Activated T-helper 1 cell treated with anti-CD3 and anti-CD28 coated beads, Interleukin-12 subunit alpha, Interleukin-12 subunit beta, Interleukin-2, Interleukin-4 antibody, amounts not matched to agents 30 ng/mL and 10 ng/mL and 1 ng/mL, durations not matched to agents 14 hours and 24 hours and 36 hours (primary cell): ENCODE results near the gene COL8A2. TPM values are rescaled to one million over a fixed set of nuclear protein-coding genes. Genes with fewer than 3 reads are reported as not detected.

Experiments used
- DNase-seq: peaks from one replicate; pipeline ENCODE4 v3.0.0; 2021; ENCODE audit warnings: low spot score
- H3K27ac Mint-ChIP-seq: one replicate; pipeline ENCODE4 v1.8.0; 2021; ENCODE audit warnings: mild to moderate bottlenecking, mixed read lengths
- H3K27me3 Mint-ChIP-seq: one replicate; pipeline ENCODE4 v1.8.0; 2022; ENCODE audit warnings: mild to moderate bottlenecking, moderate library complexity, mixed read lengths; ENCODE audit not compliant: insufficient read depth
- H3K36me3 Mint-ChIP-seq: one replicate; pipeline ENCODE4 v1.8.0; 2021; ENCODE audit warnings: low read depth, mixed read lengths
- H3K4me1 Mint-ChIP-seq: one replicate; pipeline ENCODE4 v1.8.0; 2021; ENCODE audit warnings: low read depth, mixed read lengths
- H3K4me3 Mint-ChIP-seq: one replicate; pipeline ENCODE4 v1.8.0; 2021; ENCODE audit warnings: mild to moderate bottlenecking, moderate library complexity, mixed read lengths
- H3K9me3 Mint-ChIP-seq: one replicate; pipeline ENCODE4 v1.8.0; 2021; ENCODE audit warnings: mixed read lengths
- intact Hi-C: fragments of 100-400 bp; cut with micrococcal nuclease; formaldehyde crosslinking; loops from one replicate; pipeline ENCODE4 v1.15.1; 2024
- total RNA-seq: library from RNA; stranded (reverse); gene quantifications from 2 replicates; pipeline ENCODE4 v1.2.3, GENCODE V29; 2022

Gene COL8A2
- total RNA-seq, 1 donor from 2014 or later, result 0.08 TPM

GRCh38 chr1:36068866-36069265 lies 56.2 kb downstream of the COL8A2 start:
- Mint-ChIP-seq H3K9me3 (no peaks in the 10 kb centered on the region), H3K4me1 (no peaks in the 10 kb centered on the region), H3K27me3 (no peaks in the 10 kb centered on the region), H3K36me3 (no peaks in the 10 kb centered on the region), H3K27ac (no peak overlapping the region), H3K4me3 (no peak overlapping the region)
- intact Hi-C loops, result no loop called here
- DNase-seq, result no peak

GRCh38 chr1:36067871-36068270 lies 57.2 kb downstream of the COL8A2 start:
- H3K4me3 Mint-ChIP-seq, result no peak overlapping the region
- intact Hi-C loops, result no loop called here
- no peaks in the 10 kb centered on the region for H3K9me3 Mint-ChIP-seq
- DNase-seq, result no peak
- no peaks in the 10 kb centered on the region for H3K27me3 Mint-ChIP-seq
- H3K36me3 Mint-ChIP-seq, result no peaks in the 10 kb centered on the region
- no peaks in the 10 kb centered on the region for H3K4me1 Mint-ChIP-seq
- no peak overlapping the region for H3K27ac Mint-ChIP-seq

GRCh38 chr1:36062315-36062714 lies 62.7 kb downstream of the COL8A2 start:
- Mint-ChIP-seq H3K4me1 (no peaks in the 10 kb centered on the region), H3K27me3 (no peaks in the 10 kb centered on the region), H3K36me3 (no peaks in the 10 kb centered on the region), H3K27ac (no peak overlapping the region), H3K9me3 (no peaks in the 10 kb centered on the region), H3K4me3 (no peak overlapping the region)
- intact Hi-C loops, result no loop called here
- no peak for DNase-seq

- H3K27ac Mint-ChIP-seq, result no peak overlapping the region
- peaks cover 7% of the 10 kb centered on the region for H3K36me3 Mint-ChIP-seq
These were observed 69.3 kb downstream of the COL8A2 start for GRCh38 chr1:36055706-36056105.

GRCh38 chr1:36053978-36054377 lies 71.0 kb downstream of the COL8A2 start:
- Mint-ChIP-seq H3K4me1 (no peaks in the 10 kb centered on the region), H3K4me3 (no peak overlapping the region), H3K36me3 (peaks cover 12% of the 10 kb centered on the region), H3K9me3 (no peaks in the 10 kb centered on the region), H3K27ac (no peak overlapping the region), H3K27me3 (no peaks in the 10 kb centered on the region)
- DNase-seq, result no peak
- intact Hi-C loops, result no loop called here

More at GRCh38 chr1:36055706-36056105, 69.3 kb downstream of the COL8A2 start:
- intact Hi-C loops, result no loop called here
- Mint-ChIP-seq H3K4me3 (no peak overlapping the region), H3K9me3 (no peaks in the 10 kb centered on the region), H3K4me1 (no peaks in the 10 kb centered on the region), H3K27me3 (no peaks in the 10 kb centered on the region)
- no peak for DNase-seq

- no peak for DNase-seq
- Mint-ChIP-seq H3K4me1 (no peaks in the 10 kb centered on the region), H3K4me3 (no peak overlapping the region), H3K9me3 (peaks cover 5% of the 10 kb centered on the region), H3K27me3 (no peaks in the 10 kb centered on the region), H3K36me3 (peaks cover 29% of the 10 kb centered on the region), H3K27ac (no peak overlapping the region)
- intact Hi-C loops, result no loop called here
These were observed 73.2 kb downstream of the COL8A2 start for GRCh38 chr1:36051821-36052220.

Other genes with a start within 250 kb of the COL8A2 start
- gene AGO1, start 242.0 kb downstream of the COL8A2 start, total RNA-seq, result 39.0 and 39.5 TPM in 2 replicates
- 26.1 and 33.6 TPM in 2 replicates for gene AGO3, start 194.1 kb downstream of the COL8A2 start, total RNA-seq
- gene TEKT2, start 41.1 kb downstream of the COL8A2 start, total RNA-seq, result 0.16 and 0.27 TPM in 2 replicates
- gene ADPRS, start 36.3 kb downstream of the COL8A2 start, total RNA-seq, result 32.6 and 33.6 TPM in 2 replicates
- gene TRAPPC3, start 24.3 kb upstream of the COL8A2 start, total RNA-seq, result 74.2 and 74.4 TPM in 2 replicates
- gene MAP7D1, start 30.9 kb upstream of the COL8A2 start, total RNA-seq, result 167 and 169 TPM in 2 replicates
- 147 and 154 TPM in 2 replicates for gene THRAP3, start 99.2 kb upstream of the COL8A2 start, total RNA-seq
- gene SH3D21, start 181.1 kb upstream of the COL8A2 start, total RNA-seq, result 7.5 and 8.3 TPM in 2 replicates
- gene EVA1B, start 198.4 kb upstream of the COL8A2 start, total RNA-seq, result 10.6 and 10.9 TPM in 2 replicates